ENCODE data around the gene DHRS12.

GRCh38 chr13:51821606-51822005, 17.6 kb upstream of the DHRS12 start:
- TF ChIP-seq POLR2A (IDR thresholded peaks at IDR 0.05) (no peak), CTCF (IDR thresholded peaks at IDR 0.05) (no peak)

Data from Peyer's patch (tissue), 4 donors.